GM12878 (cell line): ENCODE measurements around the gene CLCNKA. TPM values are rescaled to one million over a fixed set of nuclear protein-coding genes. Genes with fewer than 3 reads are reported as not detected.

Experiments used
- ATAC-seq: fragments of 200-7000 bp; cut with Tn5 transposase; 3 replicates; pipeline ENCODE4 v1.9.1; 2020; ENCODE audit warnings: mild to moderate bottlenecking, moderate library complexity
- BruUV-seq: library from RNA; stranded (reverse); fragments of 400-500 nt; replicated peaks from 2 replicates; lab custom pipeline; 2021; lab: Mats Ljungman, UMichigan
- CTCF ChIA-PET: fragments of 300-600 bp; sonication (Branson Sonifier 250); formaldehyde crosslinking; extraction: SDS; loops from one replicate; lab custom pipeline; 2021; ENCODE audit warnings: inconsistent platforms; lab: Yijun Ruan, JAX
- POLR2A ChIA-PET: fragments of 350-600 bp; formaldehyde crosslinking; extraction: SDS; loops from one replicate; lab custom pipeline; 2021; ENCODE audit warnings: inconsistent platforms; lab: Charles Lee
- RAD21 ChIA-PET: fragments of 300-600 bp; sonication (Branson Sonifier 250); formaldehyde crosslinking; loops from one replicate; lab custom pipeline; 2023; ENCODE audit warnings: antibody characterized with exemption; ENCODE audit not compliant: unreplicated experiment; lab: Charles Lee
- SMC1A ChIA-PET: fragments of 300-600 bp; sonication (Branson Sonifier 250); formaldehyde crosslinking; loops from one replicate; lab custom pipeline; 2023; ENCODE audit not compliant: unreplicated experiment, uncharacterized antibody; lab: Charles Lee
- DNase-seq: peaks from one replicate; pipeline ENCODE4 v3.0.0-alpha.2; 2011; ENCODE audit warnings: low read depth, low spot score
- FAIRE-seq: peaks from 3 replicates; lab custom pipeline; 2011; peaks lifted over from hg19 to GRCh38; lab: Jason Lieb, UNC
- H2AFZ ChIP-seq: 2 replicates; pipeline ENCODE4 v1.6.0; 2011; ENCODE audit warnings: low read depth, low read length, control low read depth; ENCODE audit not compliant: control insufficient read depth
- H3K27ac ChIP-seq: 2 replicates; pipeline ENCODE4 v1.5.1; 2011; ENCODE audit warnings: control low read depth; ENCODE audit not compliant: control insufficient read depth, insufficient read depth
- H3K27me3 ChIP-seq, 2 experiments: replicated peaks in 1 of 2; 2 replicates each; pipeline versions ENCODE4 v1.6.0 to v1.6.1; 2011; ENCODE audit warnings: low read length in 1 of 2; ENCODE audit not compliant: control insufficient read depth in 2 of 2, insufficient read depth in 2 of 2
- H3K36me3 ChIP-seq, 2 experiments: 2 replicates each; pipeline ENCODE4 v1.5.1; 2011; ENCODE audit warnings: low read length in 1 of 2; ENCODE audit not compliant: control insufficient read depth in 2 of 2, insufficient read depth in 2 of 2
- H3K4me1 ChIP-seq: 2 replicates; pipeline ENCODE4 v1.6.1; 2011; ENCODE audit warnings: mild to moderate bottlenecking, low read length, moderate library complexity, mixed read lengths; ENCODE audit not compliant: control insufficient read depth, insufficient read depth
- H3K4me2 ChIP-seq: 2 replicates; pipeline ENCODE4 v1.6.0; 2011; ENCODE audit warnings: control low read depth; ENCODE audit not compliant: control insufficient read depth, insufficient read depth
- H3K4me3 ChIP-seq: fragments of 200-600 bp; sonication (generic); 2 replicates; pipeline ENCODE4 v1.5.1; 2016
- H3K79me2 ChIP-seq: 2 replicates; pipeline ENCODE4 v1.6.0; 2011; ENCODE audit warnings: low read length; ENCODE audit not compliant: control insufficient read depth, insufficient read depth
- H3K9ac ChIP-seq: 2 replicates; pipeline ENCODE4 v1.8.0; 2011; ENCODE audit warnings: low read length, control low read depth, mixed read lengths; ENCODE audit not compliant: control insufficient read depth, insufficient read depth
- H3K9me3 ChIP-seq: replicated peaks from 3 replicates; pipeline ENCODE4 v1.5.1; 2011; ENCODE audit warnings: mild to moderate bottlenecking, low read length; ENCODE audit not compliant: control insufficient read depth, insufficient read depth
- H4K20me1 ChIP-seq: 2 replicates; pipeline ENCODE4 v1.6.0; 2011; ENCODE audit not compliant: control insufficient read depth, insufficient read depth
- JUND ChIP-seq: IDR thresholded peaks from 2 replicates; pipeline ENCODE4 v1.6.1; 2012; ENCODE audit warnings: low read depth, mild to moderate bottlenecking, low read length, improper control_type of control experiment, moderate library complexity
- MTA3 ChIP-seq: IDR thresholded peaks from 2 replicates; pipeline ENCODE4 v1.6.1; 2012; ENCODE audit warnings: low read length, inconsistent platforms, borderline replicate concordance
- NR2F1 ChIP-seq: fragments of 450-650 bp; conservative IDR thresholded peaks from 2 replicates; pipeline ENCODE4 v1.6.1; 2017; ENCODE audit warnings: mild to moderate bottlenecking
- NRF1 ChIP-seq: conservative IDR thresholded peaks from 2 replicates; pipeline ENCODE4 v1.6.1; 2011; ENCODE audit warnings: mild to moderate bottlenecking, low read depth, low read length, improper control_type of control experiment
- PBX3 ChIP-seq: IDR thresholded peaks from 2 replicates; pipeline ENCODE4 v1.6.1; 2011; ENCODE audit warnings: mild to moderate bottlenecking, low read depth, low read length, moderate library complexity; ENCODE audit not compliant: insufficient replicate concordance
- RUNX3 ChIP-seq: IDR thresholded peaks from 2 replicates; pipeline ENCODE4 v1.6.1; 2012; ENCODE audit warnings: low read length, inconsistent platforms
- TAF1 ChIP-seq: IDR thresholded peaks from 2 replicates; pipeline ENCODE4 v1.6.1; 2011; ENCODE audit warnings: mild to moderate bottlenecking, low read depth, low read length, borderline replicate concordance
- ZNF384 ChIP-seq: IDR thresholded peaks from 2 replicates; pipeline ENCODE4 v1.6.1; 2012; ENCODE audit warnings: low read depth, mild to moderate bottlenecking, low read length, improper control_type of control experiment, borderline replicate concordance
- WGBS: methylation state at CpG from one replicate; pipeline ENCODE4 v1.1.6; 2016; ENCODE audit warnings: low lambda C conversion rate; ENCODE audit not compliant: insufficient replicate concordance, insufficient coverage; ENCODE audit errors: missing lambda C conversion rate; 5-methylcytosine and 5-hydroxymethylcytosine counted together
- in situ Hi-C: fragments of 300-500 bp; cut with MboI; formaldehyde crosslinking; loops from 9 replicates; pipeline ENCODE4 v1.14.3; 2018; ENCODE audit warnings: mixed read lengths
- intact Hi-C: fragments of 100-400 bp; cut with micrococcal nuclease; formaldehyde crosslinking; loops from one replicate; pipeline ENCODE4 v1.14.2; 2022; ENCODE audit not compliant: unreplicated experiment
- polyA plus RNA-seq, 11 experiments: library from polyadenylated mRNA; depleted of rRNA in 4 of 11; unstranded in 6 of 11; stranded (reverse) in 5 of 11; fragments of >200 nt; fragmentation: Nextera tagmentation in 4 of 11; fragmentation: Illumina TruSeq in 1 of 11; extraction: Ambion mirVana in 4 of 11; extraction: Trizol in 1 of 11; gene quantifications; 1 replicate in 1 of 11; 2 replicates in 10 of 11; pipeline versions ENCODE4 v1.2.1 to v1.2.3, GENCODE V29; 2011 to 2016; ENCODE audit warnings: inconsistent platforms in 2 of 11, missing spikeins in 2 of 11, low read depth in 1 of 11
- total RNA-seq, 4 experiments: library from RNA; depleted of rRNA in 3 of 4; stranded (reverse); fragments of >200 nt in 3 of 4; fragmentation: Illumina TruSeq in 1 of 4; extraction: Trizol in 1 of 4; gene quantifications; 2 replicates each; pipeline versions ENCODE4 v1.2.1 to v1.2.3, GENCODE V29; 2013 to 2021
- TF ChIP-seq, protein P1 (sequence below): IDR thresholded peaks from 2 replicates; pipeline ENCODE4 v1.6.1; 2012; ENCODE audit warnings: low read depth, low read length, improper control_type of control experiment
- TF ChIP-seq, protein P2 (sequence below): fragments of 450-650 bp; conservative IDR thresholded peaks from 2 replicates; pipeline ENCODE4 v1.6.1; 2017; ENCODE audit warnings: mild to moderate bottlenecking, moderate library complexity
- TF ChIP-seq, protein P3 (sequence below): fragments of 450-650 bp; IDR thresholded peaks from 2 replicates; pipeline ENCODE4 v1.6.1; 2018; ENCODE audit warnings: mild to moderate bottlenecking, low read depth, moderate library complexity; ENCODE audit not compliant: partially characterized antibody

Gene CLCNKA
- total and polyA plus RNA-seq, 10 of the 15 experiments (the other 5 are each of a cell fraction or from before 2014, with no cell fraction given), result 0.02 to 0.15 (median 0.08) TPM; not detected in 6

- TF ChIP-seq, protein P1, sequence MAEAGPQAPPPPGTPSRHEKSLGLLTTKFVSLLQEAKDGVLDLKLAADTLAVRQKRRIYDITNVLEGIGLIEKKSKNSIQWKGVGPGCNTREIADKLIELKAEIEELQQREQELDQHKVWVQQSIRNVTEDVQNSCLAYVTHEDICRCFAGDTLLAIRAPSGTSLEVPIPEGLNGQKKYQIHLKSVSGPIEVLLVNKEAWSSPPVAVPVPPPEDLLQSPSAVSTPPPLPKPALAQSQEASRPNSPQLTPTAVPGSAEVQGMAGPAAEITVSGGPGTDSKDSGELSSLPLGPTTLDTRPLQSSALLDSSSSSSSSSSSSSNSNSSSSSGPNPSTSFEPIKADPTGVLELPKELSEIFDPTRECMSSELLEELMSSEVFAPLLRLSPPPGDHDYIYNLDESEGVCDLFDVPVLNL, result no peak
- TF ChIP-seq TAF1 (no peak), PBX3 (no peak)
- TF ChIP-seq, all 136 proteins: peak for 0
Measured at GRCh38 chr1:16010837-16011236, 11.0 kb upstream of the CLCNKA start (continued).

DNA sequence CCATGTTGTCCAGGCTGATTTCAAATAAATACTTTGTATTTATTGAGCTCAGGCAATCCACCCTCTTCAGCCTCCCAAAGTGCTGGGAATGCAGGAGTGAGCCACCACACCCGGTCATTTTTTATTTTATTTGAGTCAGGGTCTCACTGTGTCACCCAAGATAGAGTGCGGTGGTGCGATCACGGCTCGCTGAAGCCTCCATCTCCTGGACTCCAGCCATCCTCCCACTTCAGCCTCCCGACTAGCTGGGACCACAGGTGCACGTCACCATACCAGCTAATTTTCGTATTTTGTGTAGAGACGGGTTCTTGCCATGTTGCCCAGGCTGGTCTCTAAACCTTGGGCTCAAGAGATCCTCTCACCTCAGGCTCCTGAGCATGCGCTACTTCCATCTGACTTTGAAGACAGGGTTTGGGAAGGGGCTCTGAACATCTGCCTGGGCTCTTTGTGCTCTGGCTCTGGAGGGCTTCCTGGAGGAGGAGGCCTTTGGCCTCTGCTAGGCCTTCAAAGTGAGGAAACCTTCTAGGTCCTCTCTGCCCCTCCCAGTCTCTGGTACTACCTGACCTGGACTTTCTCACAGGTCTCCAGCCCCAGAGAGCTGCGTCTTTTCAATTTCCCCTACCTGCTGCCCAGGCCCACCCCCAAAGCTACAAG, 9.8 kb upstream of the CLCNKA start:
- Histone ChIP-seq H3K4me3 (peak overlapping the region; percentile 63; the same call in 1 of the 2 replicates), H3K9ac (peak overlapping the region; percentile 50; the same call in 1 of the 2 replicates), H3K36me3 (no peaks in the 10 kb centered on the region), H3K9me3 (no peaks in the 10 kb centered on the region), H3K27ac (no peak overlapping the region; the same call in 1 of the 2 replicates), H3K79me2 (no peaks in the 10 kb centered on the region), H3K4me1 (peaks cover 33% of the 10 kb centered on the region), H3K4me2 (peak overlapping the region; percentile 90), H2AFZ (peak overlapping the region; percentile 73; the same call in 1 of the 2 replicates), H3K27me3 (no peaks in the 10 kb centered on the region), H4K20me1 (no peaks in the 10 kb centered on the region)
- no TSS peak for BruUV-seq
- in situ Hi-C loops (no loop called here), intact Hi-C loops (no loop called here)
- 78% methylated on average over 11 of the region's 11 CpGs for WGBS
- DNase-seq, result no peak
- ChIA-PET SMC1A (interaction anchor here (0.8 to 4.3 kb wide), 7 partner anchors 21 to 218 kb away, joined by 3 to 17 read pairs (median 3); no protein-coding TSS in a partner anchor), POLR2A (interaction anchor here (1.0 to 1.6 kb wide), 2 partner anchors 37 to 46 kb away, joined by 3 to 4 read pairs; no protein-coding TSS in a partner anchor), CTCF (interaction anchor here (0.6 to 7.5 kb wide), 7 partner anchors 20 to 220 kb away, joined by 3 to 81 read pairs (median 4); no protein-coding TSS in a partner anchor), RAD21 (interaction anchor here (0.8 kb wide), 1 partner anchor 217 kb away, joined by 3 read pairs; no protein-coding TSS in a partner anchor)
- ATAC-seq, result no peak
- TF ChIP-seq, protein P2, sequence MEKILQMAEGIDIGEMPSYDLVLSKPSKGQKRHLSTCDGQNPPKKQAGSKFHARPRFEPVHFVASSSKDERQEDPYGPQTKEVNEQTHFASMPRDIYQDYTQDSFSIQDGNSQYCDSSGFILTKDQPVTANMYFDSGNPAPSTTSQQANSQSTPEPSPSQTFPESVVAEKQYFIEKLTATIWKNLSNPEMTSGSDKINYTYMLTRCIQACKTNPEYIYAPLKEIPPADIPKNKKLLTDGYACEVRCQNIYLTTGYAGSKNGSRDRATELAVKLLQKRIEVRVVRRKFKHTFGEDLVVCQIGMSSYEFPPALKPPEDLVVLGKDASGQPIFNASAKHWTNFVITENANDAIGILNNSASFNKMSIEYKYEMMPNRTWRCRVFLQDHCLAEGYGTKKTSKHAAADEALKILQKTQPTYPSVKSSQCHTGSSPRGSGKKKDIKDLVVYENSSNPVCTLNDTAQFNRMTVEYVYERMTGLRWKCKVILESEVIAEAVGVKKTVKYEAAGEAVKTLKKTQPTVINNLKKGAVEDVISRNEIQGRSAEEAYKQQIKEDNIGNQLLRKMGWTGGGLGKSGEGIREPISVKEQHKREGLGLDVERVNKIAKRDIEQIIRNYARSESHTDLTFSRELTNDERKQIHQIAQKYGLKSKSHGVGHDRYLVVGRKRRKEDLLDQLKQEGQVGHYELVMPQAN, result no peak
- no peak for TF ChIP-seq NRF1
- no peak for TF ChIP-seq JUND
- TF ChIP-seq MTA3, result no peak
- TF ChIP-seq, protein P3, sequence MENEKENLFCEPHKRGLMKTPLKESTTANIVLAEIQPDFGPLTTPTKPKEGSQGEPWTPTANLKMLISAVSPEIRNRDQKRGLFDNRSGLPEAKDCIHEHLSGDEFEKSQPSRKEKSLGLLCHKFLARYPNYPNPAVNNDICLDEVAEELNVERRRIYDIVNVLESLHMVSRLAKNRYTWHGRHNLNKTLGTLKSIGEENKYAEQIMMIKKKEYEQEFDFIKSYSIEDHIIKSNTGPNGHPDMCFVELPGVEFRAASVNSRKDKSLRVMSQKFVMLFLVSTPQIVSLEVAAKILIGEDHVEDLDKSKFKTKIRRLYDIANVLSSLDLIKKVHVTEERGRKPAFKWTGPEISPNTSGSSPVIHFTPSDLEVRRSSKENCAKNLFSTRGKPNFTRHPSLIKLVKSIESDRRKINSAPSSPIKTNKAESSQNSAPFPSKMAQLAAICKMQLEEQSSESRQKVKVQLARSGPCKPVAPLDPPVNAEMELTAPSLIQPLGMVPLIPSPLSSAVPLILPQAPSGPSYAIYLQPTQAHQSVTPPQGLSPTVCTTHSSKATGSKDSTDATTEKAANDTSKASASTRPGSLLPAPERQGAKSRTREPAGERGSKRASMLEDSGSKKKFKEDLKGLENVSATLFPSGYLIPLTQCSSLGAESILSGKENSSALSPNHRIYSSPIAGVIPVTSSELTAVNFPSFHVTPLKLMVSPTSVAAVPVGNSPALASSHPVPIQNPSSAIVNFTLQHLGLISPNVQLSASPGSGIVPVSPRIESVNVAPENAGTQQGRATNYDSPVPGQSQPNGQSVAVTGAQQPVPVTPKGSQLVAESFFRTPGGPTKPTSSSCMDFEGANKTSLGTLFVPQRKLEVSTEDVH, result no peak
- no peak for TF ChIP-seq NR2F1
- no peak for TF ChIP-seq RUNX3
- no peak for TF ChIP-seq ZNF384
- no peak for FAIRE-seq
